HepG2 (cell line): ENCODE measurements around the gene R3HDM4. TPM values are rescaled to one million over a fixed set of nuclear protein-coding genes. Genes with fewer than 3 reads are reported as not detected.

Experiments
- EP300 ChIP-seq, 3 experiments: sonication (generic) in 1 of 3; formaldehyde crosslinking in 1 of 3; IDR thresholded peaks; 2 replicates each; pipeline versions ENCODE4 v1.5.1 to v1.6.1; 2011 to 2020; ENCODE audit warnings: low read depth in 2 of 3, low read length in 2 of 3, borderline replicate concordance in 1 of 3, improper control_type of control experiment in 1 of 3, mild to moderate bottlenecking in 1 of 3, missing genetic modification reagents in 1 of 3, moderate library complexity in 1 of 3
- GABPA ChIP-seq, 2 experiments: IDR thresholded peaks; 2 replicates each; pipeline ENCODE4 v1.6.1; 2011 to 2016; ENCODE audit warnings: low read depth in 2 of 2, low read length in 1 of 2, missing biosample characterization in 1 of 2, missing genetic modification characterization in 1 of 2
- IRX3 ChIP-seq: sonication (generic); formaldehyde crosslinking; IDR thresholded peaks from 2 replicates; pipeline ENCODE4 v1.8.1; 2023; ENCODE audit warnings: mild to moderate bottlenecking, low read depth, missing genetic modification reagents, borderline replicate concordance
- KDM6A ChIP-seq: IDR thresholded peaks from 2 replicates; pipeline ENCODE4 v1.6.1; 2016; ENCODE audit warnings: low read depth
- TOPORS ChIP-seq: sonication (generic); formaldehyde crosslinking; IDR thresholded peaks from 2 replicates; pipeline ENCODE4 v1.8.0; 2023; ENCODE audit warnings: mild to moderate bottlenecking, missing genetic modification reagents
- ZNF180 ChIP-seq: sonication (generic); formaldehyde crosslinking; IDR thresholded peaks from 2 replicates; pipeline ENCODE4 v1.4.0; 2020; ENCODE audit warnings: low read depth, missing genetic modification reagents, borderline replicate concordance
- ZSCAN25 ChIP-seq: sonication (generic); formaldehyde crosslinking; IDR thresholded peaks from 2 replicates; pipeline ENCODE4 v1.8.0; 2022; ENCODE audit warnings: mild to moderate bottlenecking, missing genetic modification reagents
- polyA plus RNA-seq, 8 experiments: library from polyadenylated mRNA; depleted of rRNA in 3 of 8; stranded (reverse) in 7 of 8; unstranded in 1 of 8; fragments of >200 nt; fragmentation: Illumina TruSeq in 4 of 8; extraction: Trizol in 4 of 8; gene quantifications; 2 replicates each; pipeline versions ENCODE4 v1.2.1 to v1.2.3, GENCODE V29; 2011 to 2016; ENCODE audit warnings: low read depth in 4 of 8, missing spikeins in 1 of 8, mixed read lengths in 1 of 8; ENCODE audit not compliant: insufficient read depth in 1 of 8
- total RNA-seq, 5 experiments: library from RNA; depleted of rRNA; stranded (reverse); fragments of >200 nt; fragmentation: Illumina TruSeq; extraction: Trizol; gene quantifications; 2 replicates each; pipeline ENCODE4 v1.2.3, GENCODE V29; 2016; ENCODE audit warnings: low read depth in 1 of 5
- TF ChIP-seq, protein P1 (sequence below): sonication (generic); formaldehyde crosslinking; IDR thresholded peaks from 2 replicates; pipeline ENCODE4 v1.4.0; 2020; ENCODE audit warnings: missing genetic modification reagents
- TF ChIP-seq, protein P2 (sequence below): sonication (generic); formaldehyde crosslinking; IDR thresholded peaks from 2 replicates; pipeline ENCODE4 v1.4.0; 2020; ENCODE audit warnings: missing genetic modification reagents
- TF ChIP-seq, protein P3 (sequence below), 2 experiments: sonication (generic) in 1 of 2; formaldehyde crosslinking in 1 of 2; IDR thresholded peaks; 2 replicates each; pipeline versions ENCODE4 v1.5.1 to v1.6.1; 2011 to 2020; ENCODE audit warnings: borderline replicate concordance in 1 of 2, low read depth in 1 of 2, low read length in 1 of 2, mild to moderate bottlenecking in 1 of 2, missing genetic modification reagents in 1 of 2, moderate library complexity in 1 of 2
- TF ChIP-seq, protein P4 (sequence below): sonication (generic); formaldehyde crosslinking; IDR thresholded peaks from 2 replicates; pipeline ENCODE4 v1.4.0; 2020; ENCODE audit warnings: low read depth, missing genetic modification reagents

R3HDM4 gene
- total and polyA plus RNA-seq, 2 of the 13 experiments (the other 11 are each of a cell fraction or from before 2014, with no cell fraction given), result 26.2 to 26.9 TPM

DNA sequence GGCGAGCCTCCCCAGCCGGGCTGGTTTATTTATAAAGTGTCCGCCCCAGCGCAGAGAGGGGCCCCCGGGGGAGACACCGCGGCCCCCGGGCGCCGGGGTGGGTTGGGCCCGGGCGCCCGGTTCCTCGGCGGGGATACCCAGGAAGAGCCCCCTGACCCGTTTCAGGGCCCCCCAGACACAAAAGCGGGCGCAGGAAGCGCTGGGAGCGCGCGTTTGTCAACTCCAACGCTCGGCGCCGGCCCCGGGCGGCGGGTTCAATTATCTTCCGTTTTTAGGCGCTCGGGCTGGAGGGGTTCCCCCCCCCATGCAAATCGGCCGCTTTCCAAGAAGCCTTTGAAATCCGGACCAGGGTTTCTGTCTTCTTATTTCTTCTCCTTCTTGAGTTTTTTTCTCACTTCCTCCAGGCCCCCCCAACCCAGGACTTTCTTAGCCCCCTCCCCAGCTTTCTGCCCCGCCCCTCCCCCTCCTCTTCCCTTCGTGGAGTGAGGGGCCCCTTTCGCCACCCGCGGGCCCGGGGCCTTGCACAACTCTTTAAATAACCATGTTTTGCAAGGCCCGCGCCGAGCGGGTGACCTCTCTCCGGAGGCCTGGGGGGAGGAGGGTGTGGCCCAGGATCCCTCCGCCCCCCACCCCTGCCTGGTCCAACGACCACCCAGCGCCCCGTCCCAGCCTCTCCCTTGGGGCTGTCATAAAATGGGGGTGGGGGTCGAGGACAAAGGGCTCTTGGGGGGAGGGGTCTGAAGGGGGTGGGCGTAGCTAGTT lies 13.8 kb upstream of the R3HDM4 start (continued):
- TF ChIP-seq, protein P1, sequence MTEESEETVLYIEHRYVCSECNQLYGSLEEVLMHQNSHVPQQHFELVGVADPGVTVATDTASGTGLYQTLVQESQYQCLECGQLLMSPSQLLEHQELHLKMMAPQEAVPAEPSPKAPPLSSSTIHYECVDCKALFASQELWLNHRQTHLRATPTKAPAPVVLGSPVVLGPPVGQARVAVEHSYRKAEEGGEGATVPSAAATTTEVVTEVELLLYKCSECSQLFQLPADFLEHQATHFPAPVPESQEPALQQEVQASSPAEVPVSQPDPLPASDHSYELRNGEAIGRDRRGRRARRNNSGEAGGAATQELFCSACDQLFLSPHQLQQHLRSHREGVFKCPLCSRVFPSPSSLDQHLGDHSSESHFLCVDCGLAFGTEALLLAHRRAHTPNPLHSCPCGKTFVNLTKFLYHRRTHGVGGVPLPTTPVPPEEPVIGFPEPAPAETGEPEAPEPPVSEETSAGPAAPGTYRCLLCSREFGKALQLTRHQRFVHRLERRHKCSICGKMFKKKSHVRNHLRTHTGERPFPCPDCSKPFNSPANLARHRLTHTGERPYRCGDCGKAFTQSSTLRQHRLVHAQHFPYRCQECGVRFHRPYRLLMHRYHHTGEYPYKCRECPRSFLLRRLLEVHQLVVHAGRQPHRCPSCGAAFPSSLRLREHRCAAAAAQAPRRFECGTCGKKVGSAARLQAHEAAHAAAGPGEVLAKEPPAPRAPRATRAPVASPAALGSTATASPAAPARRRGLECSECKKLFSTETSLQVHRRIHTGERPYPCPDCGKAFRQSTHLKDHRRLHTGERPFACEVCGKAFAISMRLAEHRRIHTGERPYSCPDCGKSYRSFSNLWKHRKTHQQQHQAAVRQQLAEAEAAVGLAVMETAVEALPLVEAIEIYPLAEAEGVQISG, result peak; percentile 12; the same call in 1 of the 2 replicates
- TF ChIP-seq, protein P2, sequence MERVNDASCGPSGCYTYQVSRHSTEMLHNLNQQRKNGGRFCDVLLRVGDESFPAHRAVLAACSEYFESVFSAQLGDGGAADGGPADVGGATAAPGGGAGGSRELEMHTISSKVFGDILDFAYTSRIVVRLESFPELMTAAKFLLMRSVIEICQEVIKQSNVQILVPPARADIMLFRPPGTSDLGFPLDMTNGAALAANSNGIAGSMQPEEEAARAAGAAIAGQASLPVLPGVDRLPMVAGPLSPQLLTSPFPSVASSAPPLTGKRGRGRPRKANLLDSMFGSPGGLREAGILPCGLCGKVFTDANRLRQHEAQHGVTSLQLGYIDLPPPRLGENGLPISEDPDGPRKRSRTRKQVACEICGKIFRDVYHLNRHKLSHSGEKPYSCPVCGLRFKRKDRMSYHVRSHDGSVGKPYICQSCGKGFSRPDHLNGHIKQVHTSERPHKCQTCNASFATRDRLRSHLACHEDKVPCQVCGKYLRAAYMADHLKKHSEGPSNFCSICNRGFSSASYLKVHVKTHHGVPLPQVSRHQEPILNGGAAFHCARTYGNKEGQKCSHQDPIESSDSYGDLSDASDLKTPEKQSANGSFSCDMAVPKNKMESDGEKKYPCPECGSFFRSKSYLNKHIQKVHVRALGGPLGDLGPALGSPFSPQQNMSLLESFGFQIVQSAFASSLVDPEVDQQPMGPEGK, result peak; percentile 86
- TF ChIP-seq EP300 (IDR thresholded peaks at IDR 0.05; ENCODE audit: low read depth in 2 of 2, low read length in 2 of 2) (peak in 1 of 2 experiments; percentile 68; a peak in 1 of 4 replicates), EP300 (CRISPR knock-in tag; IDR thresholded peaks at IDR 0.05; ENCODE audit: borderline replicate concordance) (peak; percentile 17; the same call in 1 of the 2 replicates), IRX3 (CRISPR knock-in tag) (no peak), ZNF180 (CRISPR knock-in tag) (no peak), GABPA (IDR thresholded peaks at IDR 0.05; ENCODE audit: low read depth, low read length) (no peak), GABPA (CRISPR knock-in tag; IDR thresholded peaks at IDR 0.05; ENCODE audit: low read depth) (peak; percentile 18; the same call in 1 of the 2 replicates), KDM6A (CRISPR knock-in tag) (peak; percentile 47; the same call in 1 of the 2 replicates), ZSCAN25 (CRISPR knock-in tag) (peak; percentile 89), TOPORS (CRISPR knock-in tag) (no peak)
- TF ChIP-seq, protein P3, sequence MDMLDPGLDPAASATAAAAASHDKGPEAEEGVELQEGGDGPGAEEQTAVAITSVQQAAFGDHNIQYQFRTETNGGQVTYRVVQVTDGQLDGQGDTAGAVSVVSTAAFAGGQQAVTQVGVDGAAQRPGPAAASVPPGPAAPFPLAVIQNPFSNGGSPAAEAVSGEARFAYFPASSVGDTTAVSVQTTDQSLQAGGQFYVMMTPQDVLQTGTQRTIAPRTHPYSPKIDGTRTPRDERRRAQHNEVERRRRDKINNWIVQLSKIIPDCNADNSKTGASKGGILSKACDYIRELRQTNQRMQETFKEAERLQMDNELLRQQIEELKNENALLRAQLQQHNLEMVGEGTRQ (IDR thresholded peaks at IDR 0.05; ENCODE audit: low read depth, low read length), result no peak
- TF ChIP-seq, protein P3 (CRISPR knock-in tag; IDR thresholded peaks at IDR 0.05; ENCODE audit: borderline replicate concordance), result no peak
- TF ChIP-seq, protein P4, sequence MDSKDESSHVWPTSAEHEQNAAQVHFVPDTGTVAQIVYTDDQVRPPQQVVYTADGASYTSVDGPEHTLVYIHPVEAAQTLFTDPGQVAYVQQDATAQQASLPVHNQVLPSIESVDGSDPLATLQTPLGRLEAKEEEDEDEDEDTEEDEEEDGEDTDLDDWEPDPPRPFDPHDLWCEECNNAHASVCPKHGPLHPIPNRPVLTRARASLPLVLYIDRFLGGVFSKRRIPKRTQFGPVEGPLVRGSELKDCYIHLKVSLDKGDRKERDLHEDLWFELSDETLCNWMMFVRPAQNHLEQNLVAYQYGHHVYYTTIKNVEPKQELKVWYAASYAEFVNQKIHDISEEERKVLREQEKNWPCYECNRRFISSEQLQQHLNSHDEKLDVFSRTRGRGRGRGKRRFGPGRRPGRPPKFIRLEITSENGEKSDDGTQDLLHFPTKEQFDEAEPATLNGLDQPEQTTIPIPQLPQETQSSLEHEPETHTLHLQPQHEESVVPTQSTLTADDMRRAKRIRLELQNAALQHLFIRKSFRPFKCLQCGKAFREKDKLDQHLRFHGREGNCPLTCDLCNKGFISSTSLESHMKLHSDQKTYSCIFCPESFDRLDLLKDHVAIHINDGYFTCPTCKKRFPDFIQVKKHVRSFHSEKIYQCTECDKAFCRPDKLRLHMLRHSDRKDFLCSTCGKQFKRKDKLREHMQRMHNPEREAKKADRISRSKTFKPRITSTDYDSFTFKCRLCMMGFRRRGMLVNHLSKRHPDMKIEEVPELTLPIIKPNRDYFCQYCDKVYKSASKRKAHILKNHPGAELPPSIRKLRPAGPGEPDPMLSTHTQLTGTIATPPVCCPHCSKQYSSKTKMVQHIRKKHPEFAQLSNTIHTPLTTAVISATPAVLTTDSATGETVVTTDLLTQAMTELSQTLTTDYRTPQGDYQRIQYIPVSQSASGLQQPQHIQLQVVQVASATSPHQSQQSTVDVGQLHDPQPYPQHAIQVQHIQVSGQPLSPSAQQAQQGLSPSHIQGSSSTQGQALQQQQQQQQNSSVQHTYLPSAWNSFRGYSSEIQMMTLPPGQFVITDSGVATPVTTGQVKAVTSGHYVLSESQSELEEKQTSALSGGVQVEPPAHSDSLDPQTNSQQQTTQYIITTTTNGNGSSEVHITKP (CRISPR knock-in tag), result peak; percentile 16; the same call in 1 of the 2 replicates
